GM12872 (cell line): ENCODE data around the gene UBFD1.

Source experiments
- CTCF ChIP-seq: IDR thresholded peaks from 3 replicates; pipeline ENCODE4 v1.5.1; 2011; ENCODE audit warnings: low read depth, mild to moderate bottlenecking, low read length, moderate library complexity; ENCODE audit not compliant: insufficient read depth

The UBFD1 gene

DNA sequence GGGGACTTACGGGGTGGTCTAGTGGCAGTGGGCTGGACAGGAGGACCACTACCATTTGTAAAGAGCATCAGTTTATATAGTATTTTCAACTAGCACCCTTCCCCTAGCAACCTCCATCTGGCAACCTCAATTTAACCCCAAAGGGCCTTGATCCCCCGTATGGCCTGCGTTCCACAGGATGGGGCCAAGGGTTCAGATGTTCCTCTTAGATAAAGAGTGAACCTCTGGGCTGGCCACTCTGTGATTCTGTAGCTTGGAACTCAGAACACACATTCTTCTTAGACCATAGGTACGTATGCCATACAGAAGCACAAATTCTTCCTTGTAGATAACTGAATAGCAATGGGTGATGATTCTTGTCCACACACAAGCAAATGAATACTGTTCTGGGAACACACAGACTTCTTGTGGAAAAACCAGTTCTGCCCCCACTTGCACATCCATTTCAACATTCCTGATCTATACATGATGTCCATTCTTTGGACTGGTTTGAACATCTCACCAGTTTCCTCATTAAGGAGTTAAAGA, 45.3 kb upstream of the UBFD1 start:
- no peak for TF ChIP-seq CTCF

DNA sequence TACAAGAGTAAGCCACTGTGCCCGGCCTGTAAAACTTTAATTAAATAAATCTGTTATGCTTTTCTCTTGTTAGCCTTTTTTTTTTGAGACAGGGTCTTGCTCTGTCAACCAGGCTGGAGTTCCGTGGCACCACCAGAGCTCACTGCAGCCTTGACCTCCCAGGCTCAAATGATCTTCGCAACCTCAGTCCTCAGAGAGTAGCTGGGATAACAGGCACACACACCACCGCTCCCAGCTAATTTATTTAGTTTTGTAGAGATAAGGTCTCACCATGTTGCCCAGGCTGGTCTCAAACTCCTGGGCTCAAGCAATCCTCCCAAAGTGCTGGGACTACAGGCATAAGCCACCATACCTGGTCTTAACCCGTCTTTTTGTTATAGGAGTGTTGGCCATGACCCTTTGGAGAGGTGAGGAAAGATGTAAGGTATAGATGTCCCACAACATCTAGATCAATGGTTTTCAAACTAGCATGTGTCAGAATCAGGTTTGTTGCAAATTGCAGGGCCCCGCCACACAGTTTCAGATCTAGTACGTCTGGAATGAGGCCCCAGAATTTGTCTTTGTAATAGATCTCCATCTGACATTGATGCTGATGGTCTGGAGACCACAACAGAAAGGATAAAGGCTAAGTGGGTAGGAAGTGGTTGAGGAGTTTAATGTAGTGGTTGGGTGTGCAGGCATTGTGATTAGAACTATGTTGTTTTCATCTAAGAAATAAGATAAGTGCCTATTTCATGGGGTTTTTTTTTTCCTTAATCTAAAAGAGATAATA, 43.0 kb upstream of the UBFD1 start:
- TF ChIP-seq CTCF, result no peak

DNA sequence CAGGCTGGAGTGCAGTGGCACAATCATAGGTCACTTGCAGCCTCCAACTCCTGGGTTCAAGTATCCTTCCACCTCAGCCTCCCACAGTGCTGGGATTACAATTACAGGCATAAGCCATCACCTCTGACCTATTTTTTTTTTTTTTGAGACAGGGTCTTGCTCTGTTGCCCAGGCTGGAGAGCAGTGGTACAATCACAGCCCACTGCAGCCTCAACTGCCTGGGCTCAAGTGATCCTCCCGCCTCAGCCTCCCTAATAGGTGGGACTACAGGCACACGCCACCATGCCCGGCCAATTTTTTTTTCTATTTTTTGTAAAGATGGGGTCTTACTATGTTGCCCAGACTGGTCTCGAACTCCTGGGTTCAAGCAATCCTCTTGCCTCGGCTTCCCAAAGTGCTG, 41.6 kb upstream of the UBFD1 start:
- TF ChIP-seq CTCF, result no peak

DNA sequence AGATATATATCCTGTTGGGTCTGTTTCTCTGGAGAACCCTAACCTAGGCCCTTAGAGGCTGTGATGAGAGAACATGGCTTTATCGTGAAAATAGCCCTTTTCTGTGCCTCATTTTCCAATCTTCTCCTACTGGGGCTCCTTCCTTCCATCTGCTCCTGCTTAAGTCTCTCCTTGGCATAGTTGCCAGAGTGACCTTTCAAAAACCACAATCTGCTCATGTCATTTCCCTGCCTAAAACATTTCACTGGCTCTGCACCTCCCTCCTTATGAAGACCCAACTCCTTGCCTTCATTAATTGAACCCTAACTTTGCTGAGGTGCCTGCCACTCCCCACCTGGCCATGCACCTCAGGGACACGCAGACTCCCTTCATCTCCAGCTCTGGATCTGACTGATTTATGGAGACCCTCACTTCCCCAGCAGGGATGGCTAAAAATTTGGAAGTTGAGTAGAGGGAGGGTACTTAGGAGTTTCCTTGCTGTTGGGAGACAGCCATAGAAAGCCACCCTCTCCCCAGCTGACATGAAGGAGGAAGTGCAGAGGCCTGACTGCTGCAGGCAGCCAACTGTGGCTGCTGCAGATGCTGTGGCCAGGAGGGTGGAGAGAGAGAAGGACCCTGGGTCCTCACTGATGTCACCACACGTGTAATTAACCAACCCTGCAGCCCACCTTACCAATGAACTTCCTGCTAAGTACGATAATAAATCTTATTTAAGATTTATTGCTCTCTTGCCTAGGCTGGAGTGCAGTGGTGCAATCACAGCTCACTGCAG, 41.0 kb upstream of the UBFD1 start:
- no peak for TF ChIP-seq CTCF

DNA sequence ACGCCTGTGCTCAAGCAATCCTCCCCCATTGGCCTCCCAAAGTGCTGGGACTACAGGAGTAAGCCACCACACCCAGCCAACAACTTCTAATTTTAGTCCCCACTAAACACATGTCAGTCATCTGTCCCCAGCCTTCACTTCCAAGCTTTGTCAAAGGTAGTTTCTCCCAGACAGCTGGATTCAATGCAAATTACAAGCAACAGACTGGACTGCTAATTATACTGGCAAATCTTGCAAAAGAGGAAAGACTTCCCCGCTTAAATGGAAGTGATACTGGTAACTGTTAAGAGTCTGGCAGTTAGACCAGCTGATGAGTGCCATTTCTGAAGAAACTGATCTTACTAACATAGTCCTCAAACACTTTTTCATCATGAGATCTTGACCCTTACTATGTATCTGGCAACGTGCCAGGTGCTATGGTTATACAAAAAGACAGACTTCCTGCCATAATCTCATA, 39.1 kb upstream of the UBFD1 start:
- TF ChIP-seq CTCF, result no peak

GRCh38 chr16:23519282-23519681, 38.2 kb upstream of the UBFD1 start:
- no peak for TF ChIP-seq CTCF

DNA sequence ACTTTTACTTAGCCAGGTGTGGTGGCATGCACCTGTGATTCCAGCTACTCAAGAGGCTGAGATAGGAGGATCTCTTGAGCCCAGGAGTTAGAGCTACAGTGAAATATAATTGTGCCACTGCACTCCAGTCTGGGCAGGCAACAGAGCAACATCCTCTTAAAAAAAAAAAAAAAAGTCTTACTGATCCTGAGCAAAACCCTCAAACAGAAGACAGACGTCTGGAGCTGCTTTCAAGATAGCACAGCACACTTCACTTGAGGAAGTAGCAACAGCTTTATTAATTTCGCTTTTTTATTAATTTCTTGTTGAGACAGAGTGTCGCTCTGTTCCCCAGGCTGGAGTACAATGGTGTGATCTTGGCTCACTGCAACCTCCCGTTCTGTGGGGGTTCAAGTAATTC, 37.0 kb upstream of the UBFD1 start:
- TF ChIP-seq CTCF, result no peak
